Progenitor cell of endocrine pancreas (in vitro differentiated cells): ENCODE results near the gene ADCY3. TPM values are rescaled to one million over a fixed set of nuclear protein-coding genes. Genes with fewer than 3 reads are reported as not detected.

ENCODE experiments used
- DNase-seq: peaks from one replicate; pipeline ENCODE4 v3.0.0; 2021; ENCODE audit warnings: low spot score; ENCODE audit not compliant: unreplicated experiment
- H3K27ac Mint-ChIP-seq: 2 replicates; pipeline ENCODE4 v1.8.0; 2021; ENCODE audit warnings: mild to moderate bottlenecking, moderate library complexity, mixed read lengths
- H3K27me3 Mint-ChIP-seq: 2 replicates; pipeline ENCODE4 v1.8.0; 2021; ENCODE audit warnings: mixed read lengths
- H3K36me3 Mint-ChIP-seq: 2 replicates; pipeline ENCODE4 v1.8.0; 2022; ENCODE audit warnings: mixed read lengths; ENCODE audit not compliant: insufficient read depth
- H3K4me1 Mint-ChIP-seq: 2 replicates; pipeline ENCODE4 v1.8.0; 2021; ENCODE audit warnings: low read depth, mixed read lengths
- H3K4me3 Mint-ChIP-seq: 2 replicates; pipeline ENCODE4 v1.8.0; 2021; ENCODE audit warnings: low read depth, mild to moderate bottlenecking, moderate library complexity, mixed read lengths
- H3K9me3 Mint-ChIP-seq: 2 replicates; pipeline ENCODE4 v1.8.0; 2021; ENCODE audit warnings: low read depth, mixed read lengths
- CTCF ChIP-seq: fragments of 200-600 bp; sonication (generic); IDR thresholded peaks from one replicate; pipeline ENCODE4 v1.5.0; 2021; ENCODE audit warnings: antibody characterized with exemption, mild to moderate bottlenecking; ENCODE audit not compliant: unreplicated experiment
- total RNA-seq: library from RNA; stranded (reverse); gene quantifications from 2 replicates; pipeline ENCODE4 v1.2.1, GENCODE V29; 2021

The ADCY3 gene
- total RNA-seq, 1 donor from 2014 or later = 22.6 TPM

- Mint-ChIP-seq H3K4me1 (peaks cover 3% of the 10 kb centered on the region), H3K27me3 (peaks cover 17% of the 10 kb centered on the region), H3K4me3 (no peak overlapping the region), H3K27ac (no peak overlapping the region), H3K9me3 (no peaks in the 10 kb centered on the region), H3K36me3 (peaks cover 7% of the 10 kb centered on the region)
- DNase-seq = no peak
- TF ChIP-seq CTCF = no peak
Measured at GRCh38 chr2:24914713-24915112, 5.3 kb downstream of the ADCY3 start.

- H3K4me1 Mint-ChIP-seq = no peaks in the 10 kb centered on the region
- H3K36me3 Mint-ChIP-seq = peaks cover 9% of the 10 kb centered on the region
- peaks cover 12% of the 10 kb centered on the region for H3K27me3 Mint-ChIP-seq
- no peak overlapping the region for H3K27ac Mint-ChIP-seq
- no peaks in the 10 kb centered on the region for H3K9me3 Mint-ChIP-seq
- DNase-seq = no peak
- no peak for TF ChIP-seq CTCF
- H3K4me3 Mint-ChIP-seq = no peak overlapping the region
Measured at GRCh38 chr2:24913911-24914310, 6.1 kb downstream of the ADCY3 start.

GRCh38 chr2:24912986-24913385 is 7.1 kb downstream of the ADCY3 start:
- Mint-ChIP-seq H3K9me3 (no peaks in the 10 kb centered on the region), H3K27ac (no peak overlapping the region), H3K4me1 (no peaks in the 10 kb centered on the region), H3K4me3 (no peak overlapping the region), H3K36me3 (peaks cover 9% of the 10 kb centered on the region), H3K27me3 (peaks cover 5% of the 10 kb centered on the region)
- no peak for TF ChIP-seq CTCF
- no peak for DNase-seq

- peaks cover 9% of the 10 kb centered on the region for H3K36me3 Mint-ChIP-seq
- no peaks in the 10 kb centered on the region for H3K4me1 Mint-ChIP-seq
- peaks cover under 1% of the 10 kb centered on the region for H3K27me3 Mint-ChIP-seq
- no peak overlapping the region for H3K27ac Mint-ChIP-seq
- H3K4me3 Mint-ChIP-seq = no peak overlapping the region
- no peaks in the 10 kb centered on the region for H3K9me3 Mint-ChIP-seq
- no peak for TF ChIP-seq CTCF
- no peak for DNase-seq
Measured at GRCh38 chr2:24912523-24912922, 7.5 kb downstream of the ADCY3 start.

GRCh38 chr2:24910245-24910644 is 9.8 kb downstream of the ADCY3 start:
- no peak for TF ChIP-seq CTCF
- H3K27ac Mint-ChIP-seq = no peak overlapping the region
- no peaks in the 10 kb centered on the region for H3K27me3 Mint-ChIP-seq
- H3K9me3 Mint-ChIP-seq = no peaks in the 10 kb centered on the region
- DNase-seq = no peak
- no peaks in the 10 kb centered on the region for H3K4me1 Mint-ChIP-seq
- H3K36me3 Mint-ChIP-seq = peaks cover 11% of the 10 kb centered on the region
- no peak overlapping the region for H3K4me3 Mint-ChIP-seq
